Stomach (tissue), 9 donors: ENCODE results near the gene CDK10. TPM values are rescaled to one million over a fixed set of nuclear protein-coding genes. Genes with fewer than 3 reads are reported as not detected.

Source experiments
- DNase-seq, 2 donors: peaks; one replicate each; pipeline versions ENCODE4 v3.0.0 to v3.0.0-alpha.2; 2013 to 2019
- H3K27ac ChIP-seq, 5 donors: fragments of 200-600 bp in 4 of 5; sonication (generic) in 4 of 5; one replicate each; pipeline ENCODE4 v1.5.1; 2013 to 2019; ENCODE audit warnings: mild to moderate bottlenecking in 1 of 5, moderate library complexity in 1 of 5
- H3K27me3 ChIP-seq, 3 donors: fragments of 200-600 bp; sonication (generic); one replicate each; pipeline ENCODE4 v1.5.1; 2017 to 2019; ENCODE audit warnings: mixed run types in 1 of 3
- H3K36me3 ChIP-seq, 4 donors: fragments of 200-600 bp; sonication (generic); 1 replicate in 3 of 4; 2 replicates in 1 of 4; pipeline ENCODE4 v1.5.1; 2016 to 2019
- H3K4me1 ChIP-seq, 4 donors: fragments of 200-600 bp; sonication (generic); one replicate each; pipeline ENCODE4 v1.5.1; 2016 to 2019
- H3K4me3 ChIP-seq, 4 donors: fragments of 200-600 bp; sonication (generic) in 3 of 4; one replicate each; pipeline ENCODE4 v1.5.1; 2016 to 2019; ENCODE audit warnings: mild to moderate bottlenecking in 1 of 4
- H3K9me3 ChIP-seq, 4 donors: fragments of 200-600 bp; sonication (generic); one replicate each; pipeline ENCODE4 v1.5.1; 2016 to 2019
- EP300 ChIP-seq: sonication (generic); formaldehyde crosslinking; IDR thresholded peaks from one replicate; pipeline ENCODE4 v1.6.1; 2017; ENCODE audit warnings: antibody characterized with exemption
- POLR2A ChIP-seq, 4 donors: fragments of 450-650 bp; IDR thresholded peaks; one replicate each; pipeline ENCODE4 v1.6.1; 2016; ENCODE audit warnings: antibody characterized with exemption in 4 of 4, control low read depth in 2 of 4, mild to moderate bottlenecking in 1 of 4, moderate library complexity in 1 of 4
- POLR2AphosphoS5 ChIP-seq, 3 donors: sonication (generic); formaldehyde crosslinking; IDR thresholded peaks; one replicate each; pipeline ENCODE4 v1.6.1; 2016; ENCODE audit warnings: antibody characterized with exemption in 3 of 3
- WGBS, 5 donors: extraction: QIAGEN DNeasy Blood & Tissue Kit in 3 of 5; methylation state at CpG; one replicate each; pipeline versions ENCODE4 v1.1.5 to v1.1.7; 2013 to 2018; 5-methylcytosine and 5-hydroxymethylcytosine counted together
- intact Hi-C: fragments of 100-400 bp; cut with DNase I; formaldehyde crosslinking; loops from one replicate; pipeline ENCODE4 v1.15.1; 2023; ENCODE audit warnings: low total_unique reads
- polyA plus RNA-seq, 3 donors: library from polyadenylated mRNA; stranded (reverse); fragments of 200-250 nt; gene quantifications; one replicate each; pipeline ENCODE4 v1.2.3, GENCODE V29; 2013
- total RNA-seq, 5 donors: library from RNA; depleted of rRNA; stranded (reverse); fragments of >200 nt; gene quantifications; one replicate each; pipeline versions ENCODE4 v1.1.0 to v1.2.3, GENCODE V29; 2014 to 2016
- TF ChIP-seq, protein P1 (sequence below), 7 experiments: fragments of 450-650 bp in 4 of 7; fragments of 200-600 bp in 3 of 7; sonication (generic) in 3 of 7; IDR thresholded peaks; one replicate each; pipeline ENCODE4 v1.5.1; 2016 to 2019; ENCODE audit warnings: antibody characterized with exemption in 7 of 7, control low read depth in 2 of 7, mild to moderate bottlenecking in 1 of 7
- donor health status: healthy with polysubstance abuse.
- donor health status: Bipolar disorder and iron deficiency.
- donor health status: healthy.

CDK10 gene
- total and polyA plus RNA-seq, 8 donors, result 40.9 to 256 (median 86.4) TPM

DNA sequence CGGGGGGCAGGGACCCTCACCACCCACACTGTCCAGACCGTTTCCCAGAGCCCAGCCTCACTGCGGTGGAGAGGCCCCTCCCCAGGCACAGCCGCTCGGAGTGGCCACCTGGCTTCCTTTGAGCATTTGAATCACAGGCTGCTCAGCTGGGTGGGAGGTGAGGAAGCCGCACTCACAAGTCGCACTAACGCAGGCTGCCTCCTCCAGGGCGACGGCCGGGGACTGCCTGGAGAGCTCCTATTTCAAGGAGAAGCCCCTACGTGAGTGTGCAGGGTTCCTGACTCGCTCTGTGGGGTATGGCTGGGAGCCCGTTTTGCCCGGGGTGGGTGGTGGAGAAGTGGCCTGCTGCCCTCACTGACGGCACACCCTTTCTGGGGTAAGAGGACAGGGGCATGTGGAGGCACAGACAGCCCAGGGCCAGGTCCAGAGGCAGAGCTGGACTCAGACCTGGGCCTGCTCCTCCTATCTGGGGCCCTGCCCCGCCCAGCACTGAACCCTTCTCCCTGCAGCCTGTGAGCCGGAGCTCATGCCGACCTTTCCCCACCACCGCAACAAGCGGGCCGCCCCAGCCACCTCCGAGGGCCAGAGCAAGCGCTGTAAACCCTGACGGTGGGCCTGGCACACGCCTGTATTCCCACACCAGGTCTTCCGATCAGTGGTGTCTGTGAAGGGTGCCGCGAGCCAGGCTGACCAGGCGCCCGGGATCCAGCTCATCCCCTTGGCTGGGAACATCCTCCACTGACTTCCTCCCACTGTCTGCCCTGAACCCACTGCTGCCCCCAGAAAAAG lies 8.8 kb downstream of the CDK10 start:
- intact Hi-C loops, result no loop called here
- H3K27ac ChIP-seq, result no peak overlapping the region
- DNase-seq, result peak in 1 of 2 donors; percentile 16

GRCh38 chr16:89695875-89696669 lies 9.6 kb downstream of the CDK10 start:
- Histone ChIP-seq H3K4me3 (no peak overlapping the region), H3K27ac (no peak overlapping the region), H3K36me3 (peaks cover 34 to 71% (median 69%) of the 10 kb centered on the region in 4 donors), H3K27me3 (peaks cover 0 to 4% (median 0%) of the 10 kb centered on the region in 3 donors), H3K9me3 (no peaks in the 10 kb centered on the region), H3K4me1 (peaks cover 16 to 43% (median 28%) of the 10 kb centered on the region in 4 donors)
- DNase-seq, result peak in 1 of 2 donors; percentile 11
- 75 to 81% (median 77%) methylated on average over 22 to 25 of the region's 25 CpGs for WGBS, 5 donors
- intact Hi-C loops, result no loop called here
- TF ChIP-seq EP300, result no peak
- TF ChIP-seq POLR2A (IDR thresholded peaks at IDR 0.05), result no peak
- TF ChIP-seq POLR2AphosphoS5 (IDR thresholded peaks at IDR 0.05), result no peak
- TF ChIP-seq, protein P1, sequence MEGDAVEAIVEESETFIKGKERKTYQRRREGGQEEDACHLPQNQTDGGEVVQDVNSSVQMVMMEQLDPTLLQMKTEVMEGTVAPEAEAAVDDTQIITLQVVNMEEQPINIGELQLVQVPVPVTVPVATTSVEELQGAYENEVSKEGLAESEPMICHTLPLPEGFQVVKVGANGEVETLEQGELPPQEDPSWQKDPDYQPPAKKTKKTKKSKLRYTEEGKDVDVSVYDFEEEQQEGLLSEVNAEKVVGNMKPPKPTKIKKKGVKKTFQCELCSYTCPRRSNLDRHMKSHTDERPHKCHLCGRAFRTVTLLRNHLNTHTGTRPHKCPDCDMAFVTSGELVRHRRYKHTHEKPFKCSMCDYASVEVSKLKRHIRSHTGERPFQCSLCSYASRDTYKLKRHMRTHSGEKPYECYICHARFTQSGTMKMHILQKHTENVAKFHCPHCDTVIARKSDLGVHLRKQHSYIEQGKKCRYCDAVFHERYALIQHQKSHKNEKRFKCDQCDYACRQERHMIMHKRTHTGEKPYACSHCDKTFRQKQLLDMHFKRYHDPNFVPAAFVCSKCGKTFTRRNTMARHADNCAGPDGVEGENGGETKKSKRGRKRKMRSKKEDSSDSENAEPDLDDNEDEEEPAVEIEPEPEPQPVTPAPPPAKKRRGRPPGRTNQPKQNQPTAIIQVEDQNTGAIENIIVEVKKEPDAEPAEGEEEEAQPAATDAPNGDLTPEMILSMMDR (IDR thresholded peaks at IDR 0.05), result no peak

More for the DNA sequence above, 8.8 kb downstream of the CDK10 start:
- peaks cover 8 to 35% (median 20%) of the 10 kb centered on the region in 4 donors for H3K4me1 ChIP-seq
- H3K27me3 ChIP-seq, result no peaks in the 10 kb centered on the region
- H3K36me3 ChIP-seq, result peaks cover 34 to 79% (median 77%) of the 10 kb centered on the region in 4 donors
- TF ChIP-seq POLR2A (IDR thresholded peaks at IDR 0.05) (no peak), EP300 (no peak), POLR2AphosphoS5 (IDR thresholded peaks at IDR 0.05) (no peak)
- TF ChIP-seq, protein P1 (IDR thresholded peaks at IDR 0.05), result no peak
- no peaks in the 10 kb centered on the region for H3K9me3 ChIP-seq
- WGBS, 5 donors, result 81 to 87% (median 82%) methylated on average over 15 to 31 of the region's 31 CpGs
- no peak overlapping the region for H3K4me3 ChIP-seq

GRCh38 chr16:89696670-89697128 lies 10.2 kb downstream of the CDK10 start:
- intact Hi-C loops, result no loop called here
- H3K9me3 ChIP-seq, result no peaks in the 10 kb centered on the region
- no peak overlapping the region for H3K27ac ChIP-seq
- peaks cover 28 to 65% (median 62%) of the 10 kb centered on the region in 4 donors for H3K36me3 ChIP-seq
- H3K4me3 ChIP-seq, result no peak overlapping the region
- H3K27me3 ChIP-seq, result peaks cover 0 to 9% (median 0%) of the 10 kb centered on the region in 3 donors
- 63 to 77% (median 68%) methylated on average over 9 to 18 of the region's 18 CpGs for WGBS, 5 donors
- TF ChIP-seq POLR2AphosphoS5 (IDR thresholded peaks at IDR 0.05), result no peak
- TF ChIP-seq, protein P1 (IDR thresholded peaks at IDR 0.05), result no peak
- TF ChIP-seq POLR2A (IDR thresholded peaks at IDR 0.05), result no peak
- TF ChIP-seq EP300, result no peak
- peaks cover 19 to 47% (median 32%) of the 10 kb centered on the region in 4 donors for H3K4me1 ChIP-seq
- DNase-seq, result peak in 1 of 2 donors; percentile 36

- Histone ChIP-seq H3K27ac (no peak overlapping the region), H3K4me1 (peaks cover 24 to 52% (median 37%) of the 10 kb centered on the region in 4 donors), H3K4me3 (no peak overlapping the region), H3K27me3 (peaks cover 0 to 13% (median 0%) of the 10 kb centered on the region in 3 donors), H3K36me3 (peaks cover 23 to 60% (median 57%) of the 10 kb centered on the region in 4 donors), H3K9me3 (no peaks in the 10 kb centered on the region)
- TF ChIP-seq POLR2A (IDR thresholded peaks at IDR 0.05) (no peak), POLR2AphosphoS5 (IDR thresholded peaks at IDR 0.05) (peak in 1 of 3 donors; percentile 14)
- intact Hi-C loops, result no loop called here
- peak in 1 of 2 donors; percentile 44 for DNase-seq
- 79 to 94% (median 89%) methylated on average over 15 to 19 of the region's 19 CpGs for WGBS, 5 donors
These were observed 10.7 kb downstream of the CDK10 start for GRCh38 chr16:89697161-89697615.
